SH-SY5Y (cell line): ENCODE results near the gene FAM13C.

ENCODE experiments used
- GATA2 ChIP-seq: IDR thresholded peaks from 2 replicates; pipeline ENCODE4 v1.6.1; 2011; ENCODE audit warnings: mild to moderate bottlenecking, low read depth, low read length
- GATA3 ChIP-seq: IDR thresholded peaks from 2 replicates; pipeline ENCODE4 v1.6.1; 2011; ENCODE audit warnings: low read depth, mild to moderate bottlenecking, low read length, moderate library complexity

DNA sequence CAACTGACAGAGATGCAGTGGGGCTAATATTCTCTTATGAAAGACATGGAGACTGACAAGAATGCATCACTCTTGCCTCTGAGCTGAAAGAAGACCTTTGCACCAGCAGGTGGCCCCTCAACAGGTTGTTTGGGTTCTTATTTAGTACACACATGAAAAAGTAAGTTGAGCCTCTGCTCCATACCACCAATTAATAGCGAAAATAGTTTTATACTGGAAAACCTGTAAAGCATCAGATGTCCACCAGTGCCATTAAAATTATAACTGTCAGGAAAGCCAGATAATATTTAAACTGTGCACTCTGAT lies 26.3 kb upstream of the FAM13C start:
- TF ChIP-seq GATA2 (no peak), GATA3 (no peak)
